Keratinocyte (primary cell): ENCODE measurements around the gene CD244.

Experiments
- EZH2 ChIP-seq: IDR thresholded peaks from one replicate; pipeline ENCODE4 v1.6.1; 2012; ENCODE audit warnings: inconsistent platforms, mild to moderate bottlenecking, low read length, moderate library complexity
- TF ChIP-seq, protein P1 (sequence below), 3 experiments: IDR thresholded peaks in 1 of 3; conservative IDR thresholded peaks in 1 of 3; optimal IDR thresholded peaks in 1 of 3; 2 replicates in 2 of 3; 3 replicates in 1 of 3; pipeline versions ENCODE3 to v1.5.1; 2011; ENCODE audit warnings: low read length in 3 of 3, mild to moderate bottlenecking in 3 of 3, moderate library complexity in 2 of 3, control low read depth in 1 of 3, inconsistent platforms in 1 of 3; ENCODE audit not compliant: insufficient read depth in 2 of 3; ENCODE audit errors: extremely low read depth in 1 of 3

DNA sequence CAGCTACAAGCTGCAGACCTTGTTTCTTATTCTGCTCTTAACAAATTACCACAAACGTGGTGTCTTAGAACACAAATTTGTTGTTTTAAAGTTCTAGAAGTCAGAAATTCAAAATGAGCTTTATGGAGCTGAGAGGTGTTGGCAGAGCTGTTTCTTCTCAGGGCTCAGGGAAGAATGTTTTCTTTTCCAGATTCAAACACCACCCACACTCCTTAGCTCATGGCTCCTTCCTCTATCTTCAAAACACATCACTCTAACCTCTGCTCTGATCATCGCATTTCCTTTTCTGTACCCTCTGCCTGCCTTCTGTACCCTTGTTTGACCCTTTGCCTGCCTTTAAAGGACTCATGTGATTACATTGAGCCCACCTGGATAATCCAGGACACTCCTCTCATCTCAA lies 49.2 kb upstream of the CD244 start:
- TF ChIP-seq, protein P1, sequence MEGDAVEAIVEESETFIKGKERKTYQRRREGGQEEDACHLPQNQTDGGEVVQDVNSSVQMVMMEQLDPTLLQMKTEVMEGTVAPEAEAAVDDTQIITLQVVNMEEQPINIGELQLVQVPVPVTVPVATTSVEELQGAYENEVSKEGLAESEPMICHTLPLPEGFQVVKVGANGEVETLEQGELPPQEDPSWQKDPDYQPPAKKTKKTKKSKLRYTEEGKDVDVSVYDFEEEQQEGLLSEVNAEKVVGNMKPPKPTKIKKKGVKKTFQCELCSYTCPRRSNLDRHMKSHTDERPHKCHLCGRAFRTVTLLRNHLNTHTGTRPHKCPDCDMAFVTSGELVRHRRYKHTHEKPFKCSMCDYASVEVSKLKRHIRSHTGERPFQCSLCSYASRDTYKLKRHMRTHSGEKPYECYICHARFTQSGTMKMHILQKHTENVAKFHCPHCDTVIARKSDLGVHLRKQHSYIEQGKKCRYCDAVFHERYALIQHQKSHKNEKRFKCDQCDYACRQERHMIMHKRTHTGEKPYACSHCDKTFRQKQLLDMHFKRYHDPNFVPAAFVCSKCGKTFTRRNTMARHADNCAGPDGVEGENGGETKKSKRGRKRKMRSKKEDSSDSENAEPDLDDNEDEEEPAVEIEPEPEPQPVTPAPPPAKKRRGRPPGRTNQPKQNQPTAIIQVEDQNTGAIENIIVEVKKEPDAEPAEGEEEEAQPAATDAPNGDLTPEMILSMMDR (optimal IDR thresholded peaks at IDR 0.05 in 1 of 3, IDR thresholded peaks at IDR 0.05 in 1 of 3, conservative IDR thresholded peaks at IDR 0.05 in 1 of 3; ENCODE audit: extremely low read depth in 1 of 3, insufficient read depth in 2 of 3, low read length in 3 of 3): no peak
- TF ChIP-seq EZH2: no peak
